Pons (tissue), 1 donor: ENCODE measurements around the gene TMEM143.
A peak's percentile ranks its signal among the peaks of the same experiment; 100 is the strongest.
"Not testable (repeated sequence)": the region's sequence is repeated elsewhere in the genome, so short reads cannot be mapped to it uniquely, and the experiment has no call there.

Source experiments
- DNase-seq: peaks from one replicate; pipeline ENCODE4 v3.0.0-alpha.2; 2016; ENCODE audit warnings: low spot score

TMEM143 gene

DNA sequence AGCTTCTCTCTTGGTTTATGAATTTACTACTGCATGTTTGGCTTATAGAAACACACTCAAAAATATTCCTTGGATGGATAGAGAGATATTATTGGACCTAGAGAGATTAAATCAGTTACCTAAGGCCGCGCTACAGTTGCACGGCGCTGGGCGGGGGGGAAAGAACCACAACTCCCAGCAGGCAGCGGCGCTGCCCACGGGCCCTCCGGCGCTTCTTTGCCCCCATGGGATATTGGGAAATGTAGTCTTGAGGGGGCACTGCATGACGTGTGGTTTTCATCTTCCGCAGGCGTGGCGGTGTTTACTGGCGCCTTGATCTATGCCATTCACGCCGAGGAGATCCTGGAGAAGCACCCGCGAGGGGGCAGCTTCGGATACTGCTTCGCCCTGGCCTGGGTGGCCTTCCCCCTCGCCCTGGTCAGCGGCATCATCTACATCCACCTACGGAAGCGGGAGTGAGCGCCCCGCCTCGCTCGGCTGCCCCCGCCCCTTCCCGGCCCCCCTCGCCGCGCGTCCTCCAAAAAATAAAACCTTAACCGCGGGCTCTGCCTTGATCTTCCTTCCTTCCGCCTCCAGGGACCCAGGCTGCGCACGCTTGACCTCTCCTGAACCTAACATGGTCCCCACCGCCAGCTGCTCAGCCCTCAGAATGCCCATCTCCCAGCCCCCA, 33.6 kb downstream of the TMEM143 start:
- DNase-seq: peak; percentile 92

DNA sequence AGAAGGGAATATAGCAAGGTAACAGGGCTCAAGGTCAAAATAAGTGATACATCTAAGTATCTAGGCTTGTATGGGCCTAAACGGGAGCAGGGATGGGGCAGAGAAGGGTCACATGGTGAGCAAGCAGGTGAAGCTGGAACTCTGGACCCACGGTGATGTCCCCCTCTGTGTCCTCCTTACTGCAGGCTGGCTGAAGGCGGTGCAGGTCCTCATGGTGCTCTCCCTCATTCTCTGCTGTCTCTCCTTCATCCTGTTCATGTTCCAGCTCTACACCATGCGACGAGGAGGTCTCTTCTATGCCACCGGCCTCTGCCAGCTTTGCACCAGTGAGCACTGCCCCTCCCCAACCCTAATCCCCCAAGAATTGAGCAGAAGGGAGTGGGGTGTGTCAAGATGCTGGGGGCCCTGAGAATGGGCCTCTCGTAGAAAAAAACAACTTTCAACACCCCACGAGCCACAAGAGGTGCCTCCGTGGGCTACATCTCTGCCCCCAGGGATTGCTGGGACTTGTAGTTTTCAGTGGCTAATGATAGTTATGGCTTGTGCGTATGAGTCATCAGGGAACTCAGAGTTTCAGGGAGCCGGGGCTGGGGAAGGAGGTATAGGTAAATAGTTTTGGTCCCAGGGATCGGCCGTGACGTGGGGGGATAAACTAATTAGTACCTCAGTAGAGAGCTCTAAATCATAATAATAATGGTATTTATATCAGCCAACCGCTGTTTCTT, 34.4 kb downstream of the TMEM143 start:
- no peak for DNase-seq

DNA sequence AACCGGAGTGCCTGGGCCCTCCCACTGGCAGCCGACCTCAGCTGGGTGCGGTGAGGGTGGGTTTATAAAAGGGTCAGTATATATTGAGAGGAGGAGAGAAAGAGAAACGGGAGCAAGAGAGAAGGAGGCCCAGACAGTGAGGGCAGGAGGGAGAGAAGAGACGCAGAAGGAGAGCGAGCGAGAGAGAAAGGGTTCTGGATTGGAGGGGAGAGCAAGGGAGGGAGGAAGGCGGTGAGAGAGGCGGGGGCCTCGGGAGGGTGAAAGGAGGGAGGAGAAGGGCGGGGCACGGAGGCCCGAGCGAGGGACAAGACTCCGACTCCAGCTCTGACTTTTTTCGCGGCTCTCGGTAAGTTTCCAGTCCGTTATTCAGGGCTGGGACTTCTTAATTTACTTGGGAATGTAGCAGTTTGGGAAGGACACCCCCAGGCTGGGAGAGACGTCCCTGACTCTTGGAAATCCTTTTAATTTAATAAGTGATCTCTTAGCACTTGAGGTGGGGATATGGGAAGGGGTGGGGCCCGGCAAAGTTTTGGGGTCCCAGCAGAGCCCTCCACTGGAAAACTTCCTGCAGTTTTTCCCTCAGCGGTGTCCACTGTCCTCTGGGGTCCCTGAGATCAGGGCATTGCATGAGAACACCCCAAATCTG, 38.4 kb downstream of the TMEM143 start, which contains the start of gene EMP3:
TSS of gene EMP3 (plus strand) at position 288 of the 646 bp plus-strand sequence. CDS start 1,293 bp downstream, outside the sequence.
- DNase-seq: no peak

DNA sequence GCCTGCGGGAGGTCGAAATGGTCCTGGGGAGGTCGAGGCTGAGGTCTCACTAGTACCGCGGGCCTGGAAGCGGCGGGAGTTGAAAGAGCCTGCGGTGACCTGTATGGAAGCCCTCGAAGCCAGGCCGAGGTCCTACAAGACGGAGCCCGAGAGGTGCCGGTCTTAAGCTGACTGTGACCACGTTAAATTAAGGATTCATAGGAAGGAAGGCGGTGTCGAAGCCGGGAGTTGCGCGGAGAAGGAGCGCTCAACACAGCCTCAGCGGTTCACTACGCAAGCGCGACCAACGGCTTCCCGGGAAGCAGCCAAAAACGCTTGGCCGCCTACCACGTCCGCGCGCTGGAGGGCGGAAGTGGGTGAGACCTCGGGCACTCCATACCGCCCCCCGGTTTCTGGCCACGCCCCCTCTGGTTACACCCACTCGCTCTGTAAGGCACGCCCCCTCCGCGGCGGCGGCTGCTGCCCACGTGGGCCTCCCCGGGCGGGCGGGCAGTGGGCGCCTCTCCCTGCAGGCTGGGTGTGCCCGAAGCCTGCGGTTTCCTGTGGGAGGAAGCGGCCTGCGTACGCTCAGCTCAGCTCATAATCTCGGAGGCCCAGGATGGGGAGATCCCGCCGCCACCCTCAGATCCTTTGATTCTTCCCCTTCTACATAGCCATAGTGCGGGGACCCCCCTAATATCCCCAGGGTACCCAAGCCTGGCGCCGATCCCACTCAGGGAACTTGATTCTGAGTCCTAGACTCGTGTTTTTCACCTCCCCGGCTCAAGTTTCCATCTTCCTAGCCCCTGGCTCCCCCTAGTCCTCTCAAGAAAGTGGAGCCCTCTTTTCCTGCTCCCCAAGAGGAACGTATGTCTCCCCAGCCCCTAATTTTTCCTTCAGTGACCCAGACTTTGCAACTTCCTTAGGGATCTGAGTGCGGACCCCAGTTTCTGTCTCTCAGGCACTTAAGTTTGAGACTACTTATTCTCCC, 41.8 kb downstream of the TMEM143 start:
- peak; percentile 94 for DNase-seq

DNA sequence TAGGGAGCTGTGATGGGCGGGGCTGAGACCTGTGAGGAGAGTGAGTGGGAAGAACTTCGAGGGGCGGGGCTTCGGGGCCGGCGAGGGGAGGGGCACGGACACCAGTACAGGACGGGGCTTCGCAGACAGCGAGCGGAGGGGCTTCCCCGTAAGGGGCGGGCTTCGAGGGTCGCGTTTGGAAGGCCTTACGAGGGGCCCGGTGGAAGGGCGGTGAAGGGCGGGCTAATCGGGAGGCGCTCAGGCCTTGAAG, 42.4 kb downstream of the TMEM143 start:
- DNase-seq: peak; percentile 80

DNA sequence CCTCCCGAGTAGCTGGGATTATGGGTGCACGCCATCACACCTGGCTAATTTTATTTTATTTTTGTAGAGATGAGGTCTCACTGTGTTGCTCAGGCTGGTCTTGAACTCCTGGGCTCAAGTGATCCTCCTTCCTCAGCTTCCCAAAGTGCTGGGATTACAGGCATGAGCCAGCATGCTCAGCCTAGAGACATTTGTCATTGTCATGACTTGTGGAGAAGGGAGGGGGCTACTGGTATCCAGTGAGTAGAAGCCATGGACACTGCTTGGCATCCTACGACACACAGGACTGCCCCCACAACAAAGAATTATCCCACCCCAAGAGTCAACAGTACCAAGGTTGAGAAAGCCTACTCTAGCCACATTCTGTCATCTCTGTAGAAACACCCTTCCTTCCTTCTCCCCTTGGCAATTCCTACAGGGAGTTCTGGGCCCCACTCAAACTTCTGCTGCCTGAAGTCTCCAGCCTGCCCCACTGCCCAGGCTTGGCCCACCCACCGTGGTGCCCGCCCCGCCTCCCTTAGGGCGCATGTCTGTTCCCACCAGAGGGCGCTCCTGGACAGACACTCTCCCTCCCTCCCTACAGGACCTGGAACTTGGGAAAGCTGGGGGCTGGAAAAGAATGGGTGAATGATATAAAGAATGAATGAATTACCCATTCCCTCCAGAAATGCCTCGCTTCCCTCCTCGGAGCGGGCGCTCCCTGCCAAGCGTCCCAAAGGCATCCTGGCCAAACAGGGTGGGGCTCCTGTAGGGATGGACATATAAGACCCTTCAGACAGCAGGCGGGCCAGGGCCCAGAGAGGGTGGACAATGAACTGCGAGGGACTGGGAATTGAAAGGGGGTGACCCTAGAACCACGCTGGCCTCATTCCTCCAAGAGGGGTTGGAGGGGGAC, 43.8 kb downstream of the TMEM143 start:
- peak; percentile 72 for DNase-seq

DNA sequence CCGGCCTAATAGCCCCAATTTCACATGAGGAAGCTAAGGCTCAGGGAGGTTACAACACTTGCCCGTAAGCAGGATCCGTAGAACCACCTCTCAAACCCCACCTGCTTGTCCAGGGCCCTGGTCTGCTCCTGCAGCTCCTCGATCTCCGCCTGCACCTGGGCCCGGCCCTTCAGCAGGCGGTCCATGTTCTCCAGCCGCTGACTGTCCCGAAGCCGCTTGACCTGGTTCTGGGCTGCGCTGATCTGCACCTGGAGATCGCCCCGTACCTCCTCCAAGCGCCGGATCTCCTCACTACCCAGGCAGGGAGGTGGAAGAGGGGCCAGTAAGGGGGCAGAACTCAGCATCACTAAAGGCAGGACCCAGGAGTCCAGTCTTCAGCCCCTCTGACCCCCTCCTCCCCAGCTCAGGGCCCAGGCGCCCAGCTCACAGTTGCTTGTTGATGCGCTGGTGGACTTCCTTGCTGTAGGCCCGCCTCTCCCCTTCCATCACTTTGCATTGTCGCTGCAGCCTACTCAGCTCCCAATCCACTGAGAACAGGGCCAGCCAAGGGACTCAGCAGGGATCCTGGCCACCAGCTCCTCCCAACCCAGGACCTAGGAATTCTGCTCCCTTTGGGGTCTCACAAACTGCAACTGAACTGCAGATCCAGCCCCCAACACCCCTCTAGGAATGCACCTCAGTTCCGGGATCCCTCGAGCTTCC, 45.3 kb downstream of the TMEM143 start:
- no peak for DNase-seq

DNA sequence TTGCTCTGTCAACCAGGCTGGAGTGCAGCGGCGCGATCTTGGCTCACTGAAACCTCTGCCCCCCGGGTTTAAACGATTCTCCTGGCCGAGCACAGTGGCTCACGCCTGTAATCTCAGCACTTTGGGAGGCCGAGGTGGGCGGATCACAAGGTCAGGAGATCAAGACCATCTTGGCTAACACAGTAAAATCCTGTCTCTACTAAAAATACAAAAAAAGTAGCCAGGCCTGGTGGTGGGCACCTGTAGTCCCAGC, 46.1 kb downstream of the TMEM143 start:
- DNase-seq: not testable (repeated sequence)

DNA sequence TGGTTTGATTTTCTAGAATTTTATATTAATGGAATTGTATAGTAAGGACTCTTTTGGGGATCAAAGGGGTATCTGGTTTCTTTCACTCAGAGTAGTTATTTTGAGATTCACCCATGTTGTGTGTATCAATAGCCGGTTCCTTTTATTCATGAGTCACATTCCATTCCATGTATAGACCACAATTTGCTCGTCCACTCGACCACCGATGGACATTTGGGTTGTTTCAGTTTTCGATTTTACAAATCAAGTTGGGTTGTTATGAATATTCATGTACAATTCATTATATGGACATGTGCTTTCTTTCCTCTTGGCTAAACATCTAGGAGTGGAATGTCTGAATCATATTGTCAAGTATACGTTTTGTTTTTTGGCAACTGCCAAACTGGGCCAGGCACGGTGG, 48.0 kb downstream of the TMEM143 start:
- DNase-seq: no peak

DNA sequence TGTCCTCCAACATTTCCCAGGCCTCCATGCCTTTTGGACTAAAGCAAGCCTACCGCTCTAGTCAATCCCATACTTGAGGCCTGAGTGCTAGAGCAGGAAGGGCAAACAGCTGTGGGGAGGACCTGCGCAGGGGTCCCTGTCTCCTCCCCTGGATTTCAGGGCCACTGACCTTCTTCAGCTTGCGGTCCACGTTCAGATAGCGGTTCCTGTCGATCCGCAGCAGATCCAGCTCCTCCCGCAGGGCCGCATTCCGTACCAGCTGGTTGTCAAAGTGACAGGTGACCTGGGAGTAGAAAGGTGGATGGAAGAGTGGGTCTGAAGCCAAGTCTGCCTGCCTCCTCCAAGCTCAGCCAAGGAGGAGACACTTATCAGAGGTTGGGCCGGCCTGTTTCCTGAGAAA, 52.4 kb downstream of the TMEM143 start:
- no peak for DNase-seq

DNA sequence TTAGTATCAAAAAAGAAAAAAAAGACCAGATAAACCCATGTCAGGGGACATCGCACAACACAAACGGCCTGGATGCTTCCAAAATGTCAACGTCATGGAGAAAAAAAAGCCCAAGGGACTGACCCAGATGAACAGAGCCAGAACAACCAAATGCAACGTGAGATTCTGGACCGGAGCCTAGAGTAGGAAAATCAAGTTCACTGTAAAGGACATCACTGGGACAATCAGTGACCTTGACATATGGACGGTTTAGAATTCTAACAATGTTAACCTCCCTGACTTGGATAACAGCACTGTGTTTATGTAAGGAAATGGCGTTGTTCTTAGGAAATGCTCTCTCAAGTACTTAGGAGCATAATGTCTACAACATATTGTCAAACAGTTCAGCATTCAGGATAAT, 53.5 kb downstream of the TMEM143 start:
- no peak for DNase-seq

DNA sequence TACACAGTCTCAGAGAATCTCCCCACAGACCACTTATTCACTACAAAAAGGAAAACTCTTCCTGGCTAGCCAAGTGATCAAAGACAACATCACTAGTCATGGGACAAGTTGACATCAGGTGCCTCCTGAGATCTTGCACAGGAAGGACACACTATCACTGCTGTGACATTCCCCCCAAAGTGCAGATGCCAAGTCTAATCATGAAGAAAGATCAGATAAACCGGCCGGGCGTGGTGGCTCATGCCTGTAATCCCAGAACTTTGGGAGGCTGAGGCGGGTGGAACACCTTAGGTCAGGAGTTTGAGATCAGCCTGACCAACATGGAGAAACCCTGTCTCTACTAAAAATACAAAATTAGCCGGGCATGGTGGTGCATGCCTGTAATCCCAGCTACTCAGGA, 54.0 kb downstream of the TMEM143 start:
- DNase-seq: not testable (repeated sequence)

DNA sequence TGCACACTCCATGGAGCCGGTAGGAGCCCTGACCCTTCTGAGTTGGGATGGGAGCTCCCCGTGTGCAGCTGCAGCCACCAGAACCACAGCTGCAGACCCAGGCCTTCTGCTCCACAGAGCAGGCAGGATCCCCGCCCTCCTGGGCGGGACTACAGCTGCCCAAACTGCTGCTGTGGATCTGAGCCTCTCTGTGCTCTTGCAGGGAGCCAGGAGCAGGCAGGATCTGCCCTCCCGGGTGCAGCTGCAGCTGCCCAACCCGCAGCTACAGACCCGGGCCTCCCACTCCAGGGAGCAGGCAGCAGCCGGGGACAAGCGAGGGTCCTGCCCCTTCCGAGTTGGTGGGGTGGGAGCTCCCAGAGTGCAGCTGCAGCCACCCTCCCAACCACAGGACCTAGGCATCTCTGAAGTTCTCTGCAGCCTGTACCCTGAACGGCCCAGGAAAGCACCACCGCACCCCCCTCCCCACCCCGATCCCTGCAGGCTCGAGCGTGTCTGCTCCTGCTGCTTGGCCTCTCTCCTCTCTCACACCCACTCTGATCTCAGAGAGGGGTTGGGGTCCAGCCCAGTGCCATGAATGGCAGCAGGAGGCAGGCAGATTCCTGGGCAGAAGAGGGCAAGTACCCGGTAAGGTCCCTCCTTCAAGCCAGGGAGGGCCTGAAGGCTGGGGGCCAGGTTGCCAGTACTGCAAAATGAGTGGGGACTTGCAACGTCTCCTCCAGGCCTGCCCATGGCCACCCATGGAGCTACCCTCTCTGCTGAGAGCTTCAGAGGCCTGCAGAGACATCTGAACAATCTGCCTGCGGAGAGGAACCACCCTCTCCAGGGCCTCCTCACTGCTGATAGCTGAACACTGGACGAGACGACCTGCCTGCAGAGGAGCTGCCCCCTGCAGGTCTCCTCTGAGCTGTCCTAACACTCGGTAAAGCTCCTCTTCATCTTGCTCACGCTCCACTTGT, 54.8 kb downstream of the TMEM143 start:
- DNase-seq: no peak

DNA sequence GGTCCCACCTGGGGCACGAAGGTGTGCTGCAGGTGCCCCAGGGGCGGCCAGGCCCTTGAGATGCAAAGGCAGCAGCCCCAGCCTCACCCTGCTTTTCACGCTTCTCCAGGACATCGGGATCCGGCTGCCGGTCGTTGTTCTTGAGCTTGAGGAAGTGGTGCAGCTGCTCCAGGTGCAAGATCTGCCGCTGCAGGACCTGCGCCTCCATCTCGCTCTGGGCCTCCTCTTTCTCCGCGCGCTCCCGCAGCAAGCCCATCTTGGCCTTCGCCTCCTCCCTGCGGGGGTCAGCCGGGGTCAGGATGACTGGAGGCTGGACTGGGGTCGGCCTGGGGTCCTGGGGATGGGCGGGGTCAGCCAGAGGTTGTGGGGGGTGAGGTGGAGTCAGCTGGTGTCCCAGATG, 59.9 kb downstream of the TMEM143 start:
- DNase-seq: no peak

DNA sequence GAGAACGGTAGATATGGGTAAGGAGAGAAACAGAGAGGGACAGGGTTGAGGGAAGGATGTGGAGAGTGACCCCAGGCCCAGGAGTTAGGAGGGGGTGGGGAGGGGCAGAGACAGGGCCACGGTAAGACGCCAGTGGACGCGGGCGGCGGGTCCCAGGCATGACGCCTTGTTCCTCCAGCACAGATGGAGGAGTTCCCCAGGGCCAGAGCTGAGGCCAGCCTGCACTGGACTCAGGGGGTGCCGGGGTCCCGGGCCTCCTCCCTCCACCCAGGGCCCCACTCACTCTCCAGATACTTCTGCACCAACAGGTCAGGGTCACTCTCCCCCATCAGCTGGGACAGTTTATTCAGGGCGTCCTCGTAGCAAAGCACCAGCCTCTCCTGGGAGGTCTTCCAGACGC, 60.4 kb downstream of the TMEM143 start:
- no peak for DNase-seq

DNA sequence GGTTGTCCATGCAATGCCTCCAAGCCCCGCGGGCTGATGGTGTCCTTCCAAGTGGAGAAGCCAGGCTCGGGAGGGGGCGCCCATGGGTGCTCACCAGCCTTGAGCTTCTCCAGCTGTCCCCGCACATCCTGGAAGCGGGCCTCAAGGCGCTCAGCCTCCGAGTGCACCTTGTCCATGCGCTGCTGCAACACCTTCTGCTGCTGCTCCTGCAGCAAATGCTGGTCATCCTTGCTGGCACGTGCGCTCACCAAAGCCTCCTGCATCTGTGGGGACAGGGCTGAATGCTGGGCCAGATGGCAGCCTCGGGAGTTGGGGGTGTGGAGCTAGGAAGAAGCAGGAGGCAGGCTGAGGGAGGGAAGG, 61.2 kb downstream of the TMEM143 start:
- no peak for DNase-seq

DNA sequence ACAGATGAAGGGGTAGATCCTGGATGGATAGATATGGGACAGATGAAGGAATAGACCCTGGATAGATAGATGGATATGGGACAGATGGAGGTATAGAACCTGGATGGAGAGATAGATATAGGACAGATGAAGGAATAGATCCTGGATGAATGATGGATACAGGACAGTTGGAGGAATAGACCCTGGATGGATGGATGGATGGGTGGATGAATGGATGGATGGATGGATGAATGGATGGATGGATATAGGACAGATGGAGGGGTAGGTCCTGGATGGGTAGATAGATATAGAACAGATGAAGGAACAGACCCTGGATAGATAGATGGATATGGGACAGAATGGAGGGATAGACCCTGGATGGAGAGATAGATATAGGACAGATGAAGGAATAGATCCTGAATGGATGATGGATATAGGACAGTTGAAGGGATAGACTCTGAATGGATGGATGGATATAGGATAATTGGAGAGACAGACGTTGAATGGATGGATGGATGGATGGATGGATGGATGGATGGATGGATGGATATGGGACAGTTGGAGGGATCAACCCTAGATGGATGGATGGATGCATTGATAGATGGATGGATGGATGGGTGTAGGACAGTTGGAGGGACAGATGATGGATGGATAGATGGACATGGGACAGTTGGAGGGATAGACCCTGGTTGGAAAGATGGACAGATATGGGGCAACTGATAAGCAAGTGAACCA, 61.7 kb downstream of the TMEM143 start:
- no peak for DNase-seq

DNA sequence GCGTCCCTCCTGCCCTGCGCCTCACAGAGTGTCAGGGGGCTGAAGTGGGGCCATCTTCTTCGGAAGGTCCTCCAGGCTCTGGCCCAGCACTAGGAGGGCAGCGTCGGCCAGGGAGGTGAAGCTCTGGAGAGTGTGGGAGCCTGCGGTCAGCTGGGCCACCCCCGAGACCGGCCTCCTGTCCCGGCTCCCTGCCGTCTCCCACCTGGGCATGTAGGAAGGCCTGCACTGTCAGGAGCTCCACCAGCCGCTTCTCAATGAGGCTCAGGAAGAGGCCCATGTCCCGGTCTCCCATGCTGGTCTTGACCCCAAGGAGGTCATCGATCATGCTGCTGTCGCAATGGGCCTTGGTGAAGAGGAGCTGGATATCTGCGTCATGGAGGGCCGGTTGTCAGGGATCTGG, 65.8 kb downstream of the TMEM143 start:
- no peak for DNase-seq
